EH (cell line): Measurements from ENCODE around the gene MACROD1.

Experiments
- DNase-seq: peaks from one replicate; pipeline ENCODE4 v3.0.0-alpha.2; 2015; ENCODE audit warnings: low read depth

The MACROD1 gene

DNA sequence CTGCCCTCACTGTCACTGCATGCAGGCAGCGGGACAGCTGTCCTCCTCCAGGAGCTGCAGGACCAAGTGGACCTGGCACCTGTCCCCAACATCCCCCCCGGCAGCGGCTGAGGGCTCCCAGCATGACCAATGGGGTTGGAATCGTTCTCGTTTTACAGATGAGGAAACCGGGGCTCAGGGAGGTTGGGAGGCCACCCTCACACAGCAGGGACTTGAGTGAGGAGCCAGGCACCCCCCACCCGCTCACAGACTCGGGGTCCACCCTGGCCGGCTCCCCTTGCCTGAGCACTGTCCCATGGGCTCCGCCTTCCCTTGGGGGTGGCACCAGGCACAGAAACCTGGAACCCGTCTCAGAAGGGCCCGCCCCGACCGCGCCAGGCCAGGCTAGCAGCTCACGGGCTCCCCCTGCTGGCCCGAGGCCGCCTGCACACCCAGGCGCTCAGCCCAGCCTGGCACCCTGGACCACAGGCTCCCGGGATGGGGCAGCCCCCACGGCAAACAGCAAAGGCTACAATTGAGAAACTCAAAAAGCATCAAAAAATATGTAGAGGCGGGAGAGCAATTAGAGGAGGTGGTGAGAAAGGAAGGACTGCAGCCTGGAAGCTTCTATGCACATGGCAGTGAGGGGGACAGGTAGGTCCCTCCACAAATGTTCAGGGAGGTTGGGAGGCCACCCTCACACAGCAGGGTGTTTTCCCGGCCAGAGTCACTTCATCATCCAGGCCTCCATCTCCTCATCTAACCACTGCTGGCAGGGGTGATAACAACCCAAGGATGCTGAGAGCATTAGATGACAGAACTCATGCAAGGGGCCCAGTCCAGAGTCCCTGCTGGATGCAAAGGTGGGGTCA lies 12.8 kb downstream of the MACROD1 start:
- peak; percentile 61 for DNase-seq

- DNase-seq, result no peak
Observed at GRCh38 chr11:64151337-64151736, 14.6 kb downstream of the MACROD1 start.

DNA sequence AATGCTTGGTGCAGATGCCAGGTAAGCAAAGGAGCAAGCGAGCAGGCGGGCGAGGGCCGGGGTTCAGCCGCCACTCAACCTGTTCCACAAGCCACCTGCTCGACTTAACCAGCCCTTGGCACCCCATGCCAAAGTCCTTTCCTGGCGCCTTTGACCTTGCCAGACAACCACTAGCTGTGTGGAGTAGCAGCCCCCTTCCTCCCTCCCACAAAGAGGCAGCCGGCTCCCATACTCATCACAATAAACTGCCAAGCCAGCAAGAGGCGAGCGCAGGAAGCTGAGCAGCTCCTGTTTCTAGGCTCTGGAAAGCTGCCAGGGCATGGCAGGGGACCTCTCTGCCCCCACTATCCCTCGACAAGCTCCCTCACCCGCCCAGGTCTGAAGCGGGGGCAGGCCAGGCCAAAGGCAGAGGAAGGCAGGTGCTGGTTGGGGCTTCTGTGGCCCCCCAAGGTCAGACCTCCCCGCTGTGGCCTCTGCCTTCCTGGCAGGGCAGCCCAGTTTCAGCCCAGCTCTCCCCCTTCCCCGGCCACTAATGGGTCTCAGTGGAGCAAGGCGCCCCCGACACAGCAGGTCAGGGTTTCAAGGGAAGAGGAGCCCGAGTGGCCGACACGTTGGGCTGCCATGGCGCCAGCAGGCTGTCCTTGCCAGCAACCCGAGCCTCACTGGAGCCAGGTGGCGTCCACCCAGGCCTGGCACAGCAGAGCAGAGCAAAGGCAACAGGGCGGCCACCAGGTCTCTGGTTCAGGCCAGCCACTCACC lies 15.3 kb downstream of the MACROD1 start:
- DNase-seq, result no peak

DNA sequence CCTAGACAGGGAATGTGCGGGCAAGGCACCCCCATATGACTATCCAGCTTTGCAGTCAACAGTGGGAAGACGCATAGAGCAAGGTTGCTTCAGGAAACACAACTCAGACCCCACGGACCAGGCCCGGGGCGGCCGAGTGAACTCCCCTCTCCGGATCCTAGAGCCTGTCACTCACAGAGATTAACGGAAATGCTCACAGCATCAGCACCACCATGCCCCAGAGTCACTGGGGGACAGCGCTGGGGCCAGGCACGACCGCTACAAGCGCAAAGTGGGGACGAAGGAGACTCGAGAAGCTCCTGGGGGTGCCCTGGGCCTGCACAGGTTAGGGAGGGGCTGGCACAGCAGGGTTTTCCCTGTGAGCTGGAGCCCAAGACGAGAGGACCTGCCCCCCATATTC lies 15.9 kb downstream of the MACROD1 start:
- DNase-seq, result no peak

GRCh38 chr11:64148917-64149617 lies 16.8 kb downstream of the MACROD1 start:
- DNase-seq, result no peak

DNA sequence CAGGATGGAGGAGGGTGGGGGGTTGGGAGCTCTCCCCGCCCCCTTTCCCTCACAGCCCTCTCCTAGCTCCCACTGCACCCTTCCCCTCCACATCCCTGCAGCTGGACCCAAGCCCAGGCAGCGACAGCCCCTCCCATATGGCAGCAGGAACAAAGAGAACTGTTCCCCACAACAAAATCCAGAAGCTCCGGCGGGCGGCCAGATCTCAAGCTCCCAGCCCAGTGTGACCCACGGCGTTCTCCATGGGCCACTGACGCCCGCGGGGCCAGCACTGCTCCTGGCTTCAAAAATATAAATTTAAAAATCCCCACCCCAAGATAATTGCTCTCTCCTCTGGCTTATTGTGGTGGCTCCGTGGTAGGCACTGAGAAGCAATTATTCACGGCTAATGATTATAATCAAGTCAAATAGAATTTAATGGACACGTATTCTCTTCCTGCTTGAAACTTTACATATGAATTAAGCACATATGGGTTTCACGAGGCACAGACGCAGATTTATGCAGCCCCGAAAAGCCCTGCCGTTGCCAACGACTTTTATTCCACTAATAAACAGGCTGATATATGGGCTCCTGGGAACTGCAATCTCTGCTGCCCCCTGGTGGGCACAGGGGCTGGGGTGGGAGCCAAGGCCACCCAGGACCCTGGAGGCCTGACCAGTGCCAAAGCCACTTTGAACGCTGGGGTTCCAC lies 17.5 kb downstream of the MACROD1 start:
- peak; percentile 75 for DNase-seq

- peak; percentile 54 for DNase-seq
Observed at GRCh38 chr11:64146036-64146955, 19.6 kb downstream of the MACROD1 start.

- DNase-seq, result no peak
Observed at GRCh38 chr11:64144587-64145472, 21.1 kb downstream of the MACROD1 start.

- DNase-seq, result no peak
Observed at GRCh38 chr11:64141081-64141783, 24.7 kb downstream of the MACROD1 start.

DNA sequence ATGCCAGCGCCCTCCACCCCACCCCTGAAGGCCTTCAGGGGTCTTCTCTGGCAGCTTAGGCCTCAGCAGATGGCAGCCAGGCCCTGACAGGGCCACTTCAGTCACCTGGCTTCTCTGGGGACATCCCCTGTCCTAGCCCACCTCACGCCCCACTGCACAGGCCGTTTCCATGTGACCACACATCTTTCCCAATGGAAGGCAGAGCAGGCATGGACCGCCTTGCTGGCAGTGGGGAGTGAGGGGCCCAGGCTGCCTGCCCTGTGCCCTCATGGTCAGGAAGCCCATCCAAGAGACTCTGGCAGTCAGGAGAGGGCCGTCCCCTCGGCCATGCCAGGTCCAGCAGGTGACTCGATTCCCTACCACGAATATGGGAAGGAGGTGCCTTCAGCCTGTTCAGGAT lies 25.8 kb downstream of the MACROD1 start:
- DNase-seq, result no peak

GRCh38 chr11:64139049-64139448 lies 26.9 kb downstream of the MACROD1 start:
- no peak for DNase-seq

- DNase-seq, result no peak
Observed at GRCh38 chr11:64138398-64138797, 27.5 kb downstream of the MACROD1 start.

- DNase-seq, result no peak
Observed at GRCh38 chr11:64136765-64137441, 29.0 kb downstream of the MACROD1 start.

DNA sequence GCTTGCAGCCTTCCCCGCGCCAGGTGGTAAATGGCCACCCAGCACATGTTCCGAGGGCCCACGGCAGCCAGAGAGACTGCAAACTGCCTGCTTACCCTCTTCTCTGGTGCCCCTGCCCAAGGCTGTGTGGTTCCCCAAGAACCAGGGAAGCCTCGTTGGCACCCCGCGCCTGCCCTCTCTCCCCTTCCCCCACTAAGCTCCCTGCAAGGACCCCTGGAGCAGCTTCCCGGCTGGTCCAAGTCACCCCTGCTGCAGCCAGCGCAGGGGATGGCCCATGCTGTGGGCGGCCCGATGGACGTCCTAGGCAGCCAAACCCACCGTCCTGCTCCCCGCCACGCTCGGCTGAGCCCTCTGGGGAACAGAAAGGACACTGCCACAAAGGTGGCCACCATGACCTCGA lies 30.2 kb downstream of the MACROD1 start:
- no peak for DNase-seq

- no peak for DNase-seq
Observed at GRCh38 chr11:64134963-64135362, 30.9 kb downstream of the MACROD1 start.

DNA sequence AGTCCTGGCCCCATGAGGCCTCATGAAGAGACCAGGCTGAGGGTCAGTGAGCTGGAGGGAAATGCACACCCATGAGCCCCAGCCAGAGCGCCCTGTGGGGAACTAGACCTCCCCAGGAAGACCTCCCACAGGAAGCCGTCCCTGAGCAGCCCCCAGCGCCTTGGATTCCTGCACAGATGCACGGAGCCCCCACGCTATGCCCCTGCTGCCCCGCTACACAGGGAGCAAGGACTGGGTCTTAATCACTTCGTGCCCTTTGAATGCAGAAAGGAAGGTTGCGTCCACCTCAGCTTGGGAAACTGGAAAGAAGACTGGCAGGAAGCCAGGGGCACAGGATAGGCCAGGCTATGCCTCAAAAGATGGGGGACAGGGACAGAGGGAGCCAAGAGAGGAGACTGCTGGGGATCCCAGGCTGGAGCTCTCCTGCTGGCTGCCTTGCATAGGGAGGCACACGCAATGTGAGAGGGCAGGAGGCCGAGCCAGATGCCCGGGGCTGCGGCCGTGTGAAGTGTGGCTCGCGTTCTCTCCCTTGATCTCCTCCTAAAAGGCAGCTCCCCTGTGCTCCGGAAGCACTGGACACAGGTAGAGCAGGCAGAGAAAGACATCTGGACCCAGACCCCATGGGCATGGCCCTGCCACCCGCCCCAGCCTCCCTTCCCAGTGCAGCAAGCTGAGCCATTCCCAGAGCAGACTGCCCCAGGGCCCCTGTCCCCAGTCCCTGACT lies 32.8 kb downstream of the MACROD1 start:
- DNase-seq, result no peak

- DNase-seq, result no peak
Observed at GRCh38 chr11:64132191-64132771, 33.6 kb downstream of the MACROD1 start.
